NCI-H460 (cell line): ENCODE measurements around the gene SHC1. TPM values are rescaled to one million over a fixed set of nuclear protein-coding genes. Genes with fewer than 3 reads are reported as not detected.

Experiments
- DNase-seq: peaks from one replicate; pipeline ENCODE4 v3.0.0-alpha.2; 2016; ENCODE audit warnings: low read depth; ENCODE audit errors: extremely low read depth
- total RNA-seq: library from RNA; depleted of rRNA; stranded (reverse); fragments of >200 nt; shearing (Covaris generic); gene quantifications from 2 replicates; pipeline ENCODE4 v1.2.3, GENCODE V29; 2014

The SHC1 gene
- total RNA-seq, 1 experiment from 2014 or later = 382 TPM

GRCh38 chr1:154941333-154942013 is 29.1 kb downstream of the SHC1 start:
- DNase-seq = no peak

GRCh38 chr1:154940651-154941194 is 29.8 kb downstream of the SHC1 start:
- DNase-seq = no peak

GRCh38 chr1:154940213-154940560 is 30.4 kb downstream of the SHC1 start:
- DNase-seq = no peak

GRCh38 chr1:154938604-154939399 is 31.7 kb downstream of the SHC1 start:
- DNase-seq = no peak

- no peak for DNase-seq
Measured at GRCh38 chr1:154937988-154938386, 32.6 kb downstream of the SHC1 start.

- peak; percentile 93 for DNase-seq
Measured at GRCh38 chr1:154937085-154937987, 33.2 kb downstream of the SHC1 start.

- DNase-seq = peak; percentile 96
Measured at GRCh38 chr1:154936555-154937084, 33.9 kb downstream of the SHC1 start, which contains the start of gene PMVK. TSS of gene PMVK (minus strand) at chr1:154936719. CDS start at chr1:154936685, 34 bp downstream.

- DNase-seq = no peak
Measured at GRCh38 chr1:154935749-154936554, 34.6 kb downstream of the SHC1 start.

GRCh38 chr1:154934358-154934948 is 36.1 kb downstream of the SHC1 start:
- no peak for DNase-seq

- DNase-seq = peak; percentile 14
Measured at GRCh38 chr1:154931940-154932487, 38.5 kb downstream of the SHC1 start.

GRCh38 chr1:154926201-154926600 is 44.3 kb downstream of the SHC1 start:
- no peak for DNase-seq

GRCh38 chr1:154925335-154926170 is 45.0 kb downstream of the SHC1 start:
- no peak for DNase-seq

- DNase-seq = no peak
Measured at GRCh38 chr1:154923695-154924094, 46.9 kb downstream of the SHC1 start.

GRCh38 chr1:154913273-154913672 is 57.3 kb downstream of the SHC1 start:
- no peak for DNase-seq

GRCh38 chr1:154912755-154913154 is 57.8 kb downstream of the SHC1 start:
- no peak for DNase-seq
